Measurements from ENCODE around the gene PLD2.

- TF ChIP-seq CBX5 (IDR thresholded peaks at IDR 0.05; ENCODE audit: low read depth) (no peak), NR2C1 (IDR thresholded peaks at IDR 0.05) (no peak)
Observed at GRCh38 chr17:4764595-4764994, 42.4 kb upstream of the PLD2 start.
